ENCODE measurements around the gene CMTM6.

GRCh38 chr3:32501783-32502117, 902 bp downstream of the CMTM6 start:
- TF ChIP-seq POLR2AphosphoS5 (IDR thresholded peaks at IDR 0.05; ENCODE audit: borderline replicate concordance, low read depth, low read length): no peak
- TF ChIP-seq EZH2 (IDR thresholded peaks at IDR 0.05): no peak

Measured in SK-N-MC (cell line).